NCI-H526 treated with DMSO at 0.1 percent for 48 hours (cell line): Measurements from ENCODE around the gene PTPRM.

Source experiments
- DNase-seq: peaks from one replicate; lab custom pipeline; 2025; lab: John Stamatoyannopoulos, UW

The PTPRM gene

DNA sequence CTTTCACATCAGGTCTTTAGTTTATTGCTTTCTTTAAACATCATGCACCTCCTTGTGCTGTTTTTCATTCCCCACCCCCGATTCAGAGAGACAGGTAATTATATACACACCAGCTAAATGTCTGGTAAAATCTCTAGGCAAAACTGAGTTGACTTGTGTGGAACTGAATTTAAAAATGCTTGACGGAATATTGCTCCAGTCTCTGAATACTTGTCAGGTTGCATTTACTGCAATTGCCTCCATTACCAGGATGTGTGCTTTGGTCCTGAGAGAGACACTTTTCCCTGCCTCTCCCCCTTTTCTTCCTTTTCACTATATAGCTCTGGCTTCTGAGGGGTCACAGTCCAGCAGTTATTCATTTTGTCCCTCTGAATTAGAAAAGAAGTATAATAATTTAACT lies 104.0 kb downstream of the PTPRM start:
- DNase-seq: no peak

DNA sequence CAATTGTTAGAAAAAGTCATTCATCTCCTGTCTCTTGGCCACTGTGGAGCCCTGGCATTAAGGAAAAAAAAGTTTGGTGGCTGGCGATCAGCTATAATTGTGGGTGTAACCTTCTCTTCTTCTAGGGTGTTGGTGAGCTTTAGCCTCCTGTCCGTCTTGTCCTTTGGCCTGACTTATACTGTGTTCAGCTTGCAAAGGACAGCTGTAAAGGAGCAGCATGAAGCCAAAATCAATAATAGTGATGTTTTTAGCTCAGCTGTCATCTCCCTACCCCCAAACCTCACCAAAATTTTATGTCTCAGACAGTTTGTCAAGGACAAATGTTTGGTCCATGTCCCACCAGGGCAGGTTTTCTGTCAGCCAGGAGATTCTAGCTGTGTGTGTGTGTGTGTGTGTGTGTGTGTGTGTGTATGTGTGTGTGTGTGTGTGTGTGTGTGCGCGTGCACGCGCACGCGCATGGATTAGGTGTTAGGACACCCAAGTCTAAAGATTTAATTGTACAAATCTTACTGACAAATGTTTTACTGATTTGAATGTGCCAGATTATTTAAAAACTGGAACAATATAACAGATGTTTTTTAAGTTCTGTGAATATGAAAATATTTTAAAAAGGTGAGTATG lies 109.2 kb downstream of the PTPRM start:
- no peak for DNase-seq

DNA sequence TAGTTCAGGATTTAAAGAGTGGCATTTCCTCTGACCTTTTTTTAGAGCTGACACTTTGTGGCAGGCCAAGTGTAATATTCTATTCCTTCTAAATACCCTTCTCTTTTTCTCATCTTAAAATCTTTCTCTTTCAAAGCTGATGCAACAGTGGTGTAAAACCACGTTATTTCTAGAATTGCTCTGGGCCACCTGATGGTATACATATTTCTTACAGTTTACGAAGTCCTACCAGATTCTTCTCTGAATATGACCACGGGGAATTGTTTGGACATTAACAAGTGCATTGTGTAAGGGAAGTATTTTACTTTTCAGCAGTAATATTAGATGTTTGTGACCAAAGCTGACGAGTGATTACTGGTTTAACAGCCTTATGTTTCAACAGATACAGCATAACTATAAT lies 109.9 kb downstream of the PTPRM start:
- no peak for DNase-seq

DNA sequence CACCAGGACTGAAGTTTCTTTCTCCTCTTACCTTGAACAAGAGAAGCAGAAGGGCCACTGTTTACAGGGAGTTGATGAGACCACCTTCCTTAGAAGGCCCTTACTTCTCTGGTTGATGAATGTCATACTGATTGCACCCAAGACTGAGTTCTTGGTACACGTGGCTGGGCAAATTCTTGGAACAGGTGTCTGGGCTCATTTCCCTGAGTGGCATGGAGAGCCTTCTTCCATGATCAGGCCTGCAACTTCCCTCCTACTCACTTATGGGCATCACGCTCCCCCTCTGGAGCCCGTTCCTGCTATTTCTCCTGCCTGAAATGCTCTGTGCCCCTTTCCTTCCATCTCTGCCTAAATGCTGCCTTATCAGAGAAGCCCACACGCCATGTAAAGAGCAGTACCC lies 110.3 kb downstream of the PTPRM start:
- no peak for DNase-seq

DNA sequence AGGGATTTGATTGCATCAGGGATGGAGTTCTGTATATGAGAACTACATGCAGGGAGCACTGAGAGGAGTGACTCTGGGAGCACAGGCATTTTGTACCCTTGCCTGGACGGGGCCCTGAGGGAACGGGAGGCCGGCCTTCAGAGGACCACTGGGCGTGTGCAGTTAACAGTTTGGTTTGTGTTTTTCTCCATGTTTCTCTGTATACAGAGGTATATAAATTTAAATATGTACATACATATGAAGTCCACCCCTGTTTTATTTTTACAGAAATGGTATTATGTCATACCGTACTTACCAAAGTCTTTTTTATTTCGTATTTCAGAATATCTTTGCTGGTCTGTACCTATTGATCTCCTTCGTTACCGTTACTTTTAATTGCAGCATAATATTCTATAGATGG lies 111.3 kb downstream of the PTPRM start:
- no peak for DNase-seq

DNA sequence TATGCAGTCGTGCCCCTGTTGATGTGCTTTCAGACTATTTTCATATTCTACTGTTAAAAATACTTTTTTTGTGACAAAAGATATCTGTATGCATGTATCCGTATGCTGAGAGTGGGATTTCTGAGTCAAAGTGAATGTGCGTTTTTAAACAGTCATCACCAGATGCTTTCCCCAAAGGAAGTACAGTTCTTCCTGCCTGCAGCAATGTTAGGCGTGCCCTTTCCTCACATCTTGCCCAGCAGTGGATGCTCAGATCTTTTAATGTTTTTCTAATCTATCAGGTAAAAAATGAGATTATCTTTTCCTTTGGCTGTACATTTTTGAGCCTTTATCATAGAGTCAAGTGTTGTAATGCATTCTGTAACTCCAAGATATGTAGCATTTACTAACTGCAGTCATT lies 111.7 kb downstream of the PTPRM start:
- no peak for DNase-seq

DNA sequence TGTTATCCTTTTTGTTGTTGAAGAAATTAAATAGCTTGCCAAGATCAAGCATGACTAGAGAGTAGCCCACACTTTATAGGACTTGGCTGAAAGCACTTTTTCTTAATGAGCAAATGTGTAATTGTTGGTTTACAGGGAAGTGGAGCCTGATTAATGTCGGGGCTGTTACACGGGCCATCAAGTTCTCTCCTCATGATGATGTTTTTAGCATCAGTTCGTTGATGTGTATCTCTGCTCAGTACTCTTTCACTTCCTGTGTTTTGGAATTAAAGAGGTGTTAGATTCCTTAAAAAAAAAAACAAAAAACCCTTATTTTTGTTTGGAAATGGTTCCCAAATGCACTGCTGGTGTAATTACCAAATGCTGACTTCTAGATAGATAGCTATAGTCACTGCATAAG lies 114.2 kb downstream of the PTPRM start:
- no peak for DNase-seq

DNA sequence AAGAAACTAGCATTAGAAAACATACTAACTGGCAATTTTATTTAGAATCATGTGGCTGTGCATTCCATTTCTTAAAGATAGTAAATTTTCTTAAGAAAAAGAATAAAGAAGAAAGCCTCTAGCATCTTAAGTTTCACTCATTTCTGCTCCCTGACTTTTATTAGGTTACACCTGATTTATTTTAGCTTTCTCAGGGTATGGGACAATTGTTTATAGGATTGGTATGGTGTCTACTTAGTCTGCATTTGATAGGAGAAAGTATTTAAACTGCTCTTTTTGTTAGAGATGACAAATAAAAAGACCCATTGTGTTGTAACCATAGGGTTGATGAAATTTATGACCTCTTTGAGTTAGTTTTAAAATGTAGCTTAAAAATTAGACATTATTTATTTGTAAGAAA lies 115.2 kb downstream of the PTPRM start:
- no peak for DNase-seq

DNA sequence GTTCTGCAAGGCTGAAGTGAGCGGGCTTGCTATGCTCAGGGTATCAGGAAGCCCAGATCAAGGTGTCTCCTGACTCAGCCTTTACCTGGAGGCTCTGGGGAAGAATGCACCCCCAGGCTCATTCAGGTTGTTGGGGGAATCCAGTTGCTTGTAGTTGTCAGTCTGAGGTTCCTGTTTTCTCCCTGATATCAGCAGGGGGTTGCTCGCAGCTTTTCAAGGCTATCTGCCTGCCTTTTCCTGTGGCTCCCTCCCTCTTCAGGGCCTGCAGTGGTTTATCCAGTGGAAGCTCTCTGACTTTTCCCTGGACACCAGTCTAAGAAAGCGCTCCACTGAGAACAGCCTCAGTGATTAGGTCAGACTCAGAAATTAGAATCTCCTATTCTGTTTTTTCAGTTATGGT lies 116.6 kb downstream of the PTPRM start:
- DNase-seq: no peak

DNA sequence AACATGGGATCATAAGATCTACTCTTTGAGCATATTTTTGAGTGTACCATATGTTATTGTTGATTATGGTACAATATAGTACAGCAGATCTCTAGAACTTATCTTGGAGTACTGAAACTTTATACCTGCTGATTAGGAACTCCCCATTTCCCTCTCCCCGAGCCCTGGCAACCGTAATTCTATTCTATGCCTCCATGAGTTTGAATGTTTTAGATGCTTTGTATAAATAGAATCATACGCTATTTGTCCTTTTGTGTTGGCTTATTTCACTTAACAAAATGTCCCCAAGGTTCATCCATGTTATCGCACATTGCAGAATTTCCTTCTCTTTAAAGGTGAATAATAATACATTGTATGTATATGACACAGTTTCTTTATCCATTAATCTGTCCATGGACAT lies 117.2 kb downstream of the PTPRM start:
- DNase-seq: no peak

DNA sequence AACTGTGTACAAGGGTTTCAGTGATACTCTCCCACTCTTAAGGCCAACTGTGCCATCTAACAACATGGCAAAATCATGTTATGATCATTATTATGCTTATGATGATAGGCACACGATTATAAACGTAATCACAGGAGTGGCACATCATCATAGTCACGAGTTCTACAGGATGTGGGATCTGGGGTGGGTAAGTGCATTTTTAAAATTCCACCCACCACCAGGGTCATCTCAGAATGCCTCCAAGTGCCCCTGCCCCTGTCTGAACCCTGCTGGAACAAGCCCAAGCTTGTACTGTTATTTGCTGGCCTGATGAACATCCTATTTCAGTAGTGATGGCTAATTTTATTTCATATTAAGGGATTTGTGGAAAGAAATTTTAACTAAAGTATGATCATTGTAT lies 117.8 kb downstream of the PTPRM start:
- no peak for DNase-seq

DNA sequence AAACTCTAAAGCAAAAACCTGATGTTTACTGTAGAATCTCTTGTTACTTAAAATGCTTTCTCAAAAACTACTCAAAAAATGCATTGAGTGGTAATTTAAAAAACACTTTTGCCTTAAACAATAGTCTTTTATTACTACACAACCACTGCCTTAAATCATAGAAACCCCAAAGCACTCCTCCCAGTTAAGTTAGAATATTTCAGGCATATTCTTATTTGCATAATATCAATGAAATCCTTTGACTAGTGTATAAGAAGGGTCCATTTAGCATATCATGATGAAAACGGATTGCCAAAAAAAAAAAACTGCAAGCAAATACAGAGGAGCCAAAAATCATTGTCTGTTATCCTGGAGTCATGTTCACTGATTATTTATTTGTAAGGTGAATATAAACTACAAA lies 119.2 kb downstream of the PTPRM start:
- peak; percentile 3 for DNase-seq

DNA sequence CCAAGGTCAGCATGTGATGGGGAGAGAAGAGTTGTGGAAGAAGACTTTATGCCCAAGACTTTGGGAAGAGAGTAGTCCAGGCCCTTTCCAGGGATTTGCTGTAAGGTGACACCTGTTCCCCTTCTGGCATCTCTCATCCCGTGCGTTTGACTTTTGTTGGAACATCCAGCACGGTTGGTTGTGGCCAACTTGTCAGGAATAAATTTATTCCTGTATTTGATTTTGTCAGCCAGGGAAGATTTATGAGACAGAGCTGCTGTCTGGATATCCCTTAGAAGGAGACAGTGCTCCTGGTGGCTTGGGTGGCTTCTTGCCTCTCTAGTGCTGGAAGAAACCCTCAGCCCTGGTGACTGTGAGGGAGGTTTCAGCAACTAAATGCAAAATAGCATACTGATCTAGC lies 121.5 kb downstream of the PTPRM start:
- no peak for DNase-seq

DNA sequence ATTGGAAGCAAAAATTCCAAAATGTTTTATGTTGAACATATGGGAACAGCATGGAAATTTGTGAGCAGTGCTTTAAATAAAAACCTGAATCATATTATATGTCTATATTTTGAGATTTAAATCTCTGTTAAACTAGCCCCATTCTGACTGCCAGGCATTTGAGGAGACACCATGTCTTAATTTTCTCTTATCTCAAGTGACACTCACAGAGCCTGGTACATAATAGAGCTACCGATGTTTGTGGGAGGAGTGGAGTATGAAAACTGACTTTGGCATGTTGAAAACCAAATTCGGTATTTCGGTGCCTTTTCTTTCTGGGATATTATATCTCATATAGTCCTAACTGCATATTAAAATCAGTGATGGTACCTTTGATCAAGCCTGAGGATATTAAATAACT lies 124.1 kb downstream of the PTPRM start:
- no peak for DNase-seq

DNA sequence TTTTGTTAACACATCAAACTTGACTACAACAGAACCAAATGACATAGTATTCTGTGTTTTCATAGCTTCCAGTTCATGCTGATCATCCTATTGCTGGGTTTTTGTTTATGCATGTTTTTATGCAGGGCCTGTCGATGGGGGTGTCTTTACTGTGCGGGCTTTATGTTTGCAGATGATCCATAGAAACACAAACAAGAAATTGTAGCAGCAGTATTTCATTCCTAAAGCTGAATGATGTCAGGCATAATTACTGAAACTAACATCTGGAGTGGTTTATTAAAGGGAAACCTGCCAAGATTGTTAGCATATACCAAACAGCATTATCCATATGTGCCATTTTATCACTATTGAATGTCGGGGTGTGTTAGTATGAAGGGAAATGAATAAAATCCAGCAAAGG lies 129.7 kb downstream of the PTPRM start:
- DNase-seq: no peak

DNA sequence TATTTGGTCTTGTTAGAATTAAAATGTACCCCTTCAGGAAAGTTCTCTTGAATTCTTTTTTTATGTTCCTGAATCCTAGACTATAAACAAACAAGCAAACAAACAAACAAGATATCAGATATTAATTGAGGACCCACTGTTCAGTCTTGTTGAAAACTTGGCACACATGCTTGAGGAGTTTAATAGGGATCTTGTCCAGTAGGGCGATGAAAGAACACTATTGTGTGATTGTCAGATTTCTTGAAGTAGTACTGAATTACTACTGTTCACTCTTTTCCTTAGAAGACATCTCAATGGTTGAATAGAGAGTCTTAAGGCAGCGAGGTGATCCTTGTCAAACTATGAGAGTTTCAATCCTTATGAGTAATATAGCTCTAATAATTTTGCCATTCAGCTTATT lies 130.2 kb downstream of the PTPRM start:
- no peak for DNase-seq

DNA sequence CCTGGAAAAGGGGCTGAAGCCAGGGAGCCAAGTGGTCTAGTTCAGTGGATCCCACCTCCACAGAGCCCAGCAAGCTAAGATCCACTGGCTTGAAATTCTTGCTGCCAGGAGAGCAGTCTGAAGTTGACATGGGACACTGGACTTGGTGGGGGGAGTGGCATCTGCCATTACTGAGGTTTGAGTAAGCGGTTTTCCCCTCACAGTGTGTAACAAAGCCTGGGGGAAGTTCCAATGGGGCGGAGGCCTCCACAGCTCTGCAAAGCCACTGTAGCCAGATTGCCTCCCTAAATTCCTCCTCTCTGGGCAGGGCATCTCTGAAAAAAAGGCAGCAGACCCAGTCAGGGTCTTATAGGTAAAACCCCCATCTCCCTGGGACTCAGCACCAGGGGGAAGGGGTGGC lies 144.4 kb downstream of the PTPRM start:
- no peak for DNase-seq

DNA sequence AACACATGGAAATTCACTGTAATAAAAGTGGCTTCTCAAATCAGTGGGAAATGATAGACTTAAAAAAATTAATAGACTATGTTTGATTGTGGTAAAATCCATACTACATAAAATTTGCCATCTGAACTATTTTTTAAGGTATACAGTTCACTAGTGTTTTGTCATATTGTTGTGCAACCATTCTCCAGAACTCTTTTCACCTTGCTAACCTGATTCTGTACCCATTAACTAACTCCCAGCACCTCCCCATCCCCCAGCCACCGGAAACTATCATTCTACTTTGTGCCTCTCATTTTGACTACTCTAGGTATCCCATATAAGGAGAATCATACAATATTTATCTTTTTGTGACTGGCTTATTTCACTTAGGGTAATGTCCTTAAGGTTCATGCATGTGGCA lies 153.3 kb downstream of the PTPRM start:
- DNase-seq: no peak

DNA sequence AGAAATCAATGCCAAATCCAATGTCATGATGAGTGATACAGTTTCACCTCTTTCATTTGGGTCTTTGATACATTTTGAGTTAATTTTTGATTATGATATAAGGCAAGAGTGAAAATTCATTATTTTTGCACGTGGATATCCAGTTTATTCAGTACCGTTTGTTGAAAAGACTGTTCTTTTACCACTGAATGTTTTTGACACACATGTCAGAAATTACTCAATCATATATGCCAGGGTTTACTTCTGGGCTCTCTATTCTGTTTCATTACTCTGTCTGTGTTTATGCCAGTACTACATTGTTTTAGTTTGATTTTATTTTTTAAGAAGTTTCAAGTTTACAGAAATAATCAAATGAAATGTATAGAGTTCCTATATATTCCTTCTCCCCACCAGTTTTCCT lies 154.4 kb downstream of the PTPRM start:
- no peak for DNase-seq

DNA sequence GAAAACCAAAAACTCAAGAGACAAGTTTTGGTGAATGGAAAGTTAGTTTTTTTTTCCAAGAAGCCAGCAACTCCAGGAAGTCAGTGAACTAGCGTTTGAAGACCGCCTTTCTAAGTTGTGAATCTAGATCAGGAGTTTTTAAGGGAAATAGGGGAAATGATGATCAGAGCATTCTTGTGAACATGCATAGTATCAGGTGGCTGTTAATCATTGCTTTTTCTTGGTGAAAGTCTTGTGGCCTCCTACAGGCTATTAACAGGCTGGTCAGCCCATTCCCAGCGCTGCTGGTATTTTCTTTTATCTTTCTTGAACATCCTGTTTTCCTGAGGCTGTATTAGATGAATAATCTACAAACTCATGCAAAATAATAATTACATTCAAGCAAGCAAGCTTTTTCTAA lies 155.8 kb downstream of the PTPRM start:
- DNase-seq: no peak

DNA sequence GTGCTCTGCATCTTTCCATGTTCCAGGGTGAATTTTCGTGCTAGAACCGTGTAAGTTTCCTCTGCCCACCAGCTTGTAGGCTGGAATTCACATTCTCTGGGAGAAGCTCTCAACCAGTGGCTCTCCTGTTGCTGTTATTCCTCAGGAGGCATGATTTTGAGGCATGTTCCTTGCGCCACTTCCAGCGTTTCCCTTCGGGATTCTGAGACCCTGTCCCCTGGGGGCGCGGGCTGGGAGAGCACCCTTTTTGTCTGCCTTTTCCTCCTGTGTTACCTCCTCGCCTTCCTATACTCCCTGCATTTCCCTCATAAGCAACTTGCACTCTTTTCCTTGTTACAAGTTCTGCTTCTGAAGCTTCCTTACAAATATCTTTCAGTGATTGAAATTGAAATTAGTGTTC lies 156.4 kb downstream of the PTPRM start:
- DNase-seq: no peak

DNA sequence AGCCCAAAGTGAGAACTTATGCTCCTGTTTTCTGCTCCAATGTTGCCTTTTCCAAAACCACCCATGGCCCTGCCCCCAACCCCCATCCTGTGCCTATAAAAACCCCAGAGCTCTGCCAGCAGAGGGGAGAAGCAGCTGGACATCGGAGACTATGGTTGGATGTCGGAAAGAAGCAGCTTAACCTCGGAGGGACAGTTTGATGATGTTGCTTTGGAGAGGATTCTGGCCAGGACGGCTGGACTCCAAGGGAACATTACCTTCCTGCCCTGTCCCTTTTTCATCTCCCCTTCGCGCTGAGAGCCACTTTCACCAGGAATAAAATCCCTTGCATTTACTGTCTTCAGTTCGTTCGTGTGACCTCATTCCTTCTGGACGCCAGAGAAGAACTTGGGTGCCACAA lies 158.4 kb downstream of the PTPRM start:
- DNase-seq: no peak

DNA sequence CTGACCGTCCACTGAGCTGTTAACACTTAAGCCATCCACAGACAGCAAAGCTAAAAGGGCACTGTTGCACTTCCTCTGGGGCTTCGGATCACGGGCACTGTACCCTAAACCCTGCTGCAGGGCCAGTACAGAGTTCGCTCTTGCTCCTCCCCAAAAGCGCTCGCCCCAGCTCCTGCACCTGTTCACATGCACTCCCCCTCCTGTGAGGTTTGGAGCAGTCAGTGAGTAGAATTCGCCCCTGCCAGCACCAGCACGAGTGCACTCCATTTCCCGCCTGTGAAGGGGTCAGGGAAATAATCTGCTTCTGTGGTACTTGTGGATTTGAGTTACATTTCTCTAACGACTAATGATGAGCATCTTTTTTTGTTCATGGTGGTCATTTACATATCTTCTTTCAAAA lies 158.8 kb downstream of the PTPRM start:
- DNase-seq: no peak

DNA sequence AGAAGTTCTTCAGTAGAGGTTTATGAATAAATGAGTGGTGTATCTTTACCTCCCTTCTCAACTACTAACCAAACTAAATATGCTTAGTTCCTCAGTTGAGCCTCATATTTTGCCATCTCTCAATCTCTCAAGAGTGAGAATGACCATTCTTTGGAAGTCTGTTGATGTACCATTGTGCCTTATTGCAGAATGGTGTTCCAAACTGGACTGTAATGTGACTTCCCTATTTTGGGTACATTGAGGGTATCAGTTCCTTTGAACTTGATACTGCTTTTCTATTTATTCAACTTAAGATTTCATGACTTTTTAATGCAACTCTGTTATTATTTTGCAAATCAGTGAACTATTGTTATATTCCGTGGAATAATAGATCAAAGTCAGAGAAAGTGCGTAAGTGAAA lies 159.4 kb downstream of the PTPRM start:
- DNase-seq: no peak
